Measurements from ENCODE around the gene SUPT20HL1. TPM values are rescaled to one million over a fixed set of nuclear protein-coding genes. Genes with fewer than 3 reads are reported as not detected.
A peak's percentile ranks its signal among the peaks of the same experiment; 100 is the strongest.

SUPT20HL1 gene
- total RNA-seq, 1 experiment from 2014 or later, result not detected

DNA sequence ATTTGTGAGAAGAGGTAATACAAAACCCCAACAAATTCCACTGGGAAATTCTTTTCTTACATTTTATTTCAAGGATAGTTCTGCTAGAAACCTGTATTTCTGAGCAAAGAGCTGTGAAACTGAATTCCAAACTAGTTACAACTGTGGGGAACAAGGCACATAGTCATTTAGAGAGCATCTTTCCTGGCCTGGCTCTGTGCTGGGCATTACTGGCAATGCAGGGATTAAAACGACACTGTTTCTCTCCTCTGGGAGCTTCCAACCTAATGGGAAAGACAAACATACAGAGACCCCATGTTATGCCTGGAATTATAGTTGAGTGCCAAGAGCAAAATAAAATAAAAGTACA lies 36.5 kb downstream of the SUPT20HL1 start:
- no peaks in the 10 kb centered on the region for H3K4me1 ChIP-seq (ENCODE audit: insufficient read depth, low read length)
- H4K20me1 ChIP-seq (ENCODE audit: low read length), result no peaks in the 10 kb centered on the region
- no peak overlapping the region for H3K4me3 ChIP-seq (ENCODE audit: low read length)
- no peak overlapping the region for H3K4me2 ChIP-seq (ENCODE audit: low read length)
- POLR2A ChIA-PET (ENCODE audit: unreplicated experiment), result no interaction called here
- H3K27ac ChIP-seq (ENCODE audit: low read length), result no peak overlapping the region
- no peak overlapping the region for H3K9ac ChIP-seq (ENCODE audit: low read length)
- no peak overlapping the region for H2AFZ ChIP-seq (ENCODE audit: low read length)
- no peaks in the 10 kb centered on the region for H3K9me2 ChIP-seq (replicated peaks; ENCODE audit: low read length)
- no TSS peak for BruUV-seq (replicated peaks)
- intact Hi-C loops (cut with micrococcal nuclease), result loop anchor here (1.0 to 2.0 kb wide), 3 partner anchors 97 to 138 kb away; no protein-coding TSS in a partner anchor
- DNase-seq (no peak), ATAC-seq (no peak)
- CTCF ChIA-PET, result interaction anchor here (0.6 kb wide), 1 partner anchor 102 kb away, joined by 3 read pairs; no protein-coding TSS in a partner anchor
- H3F3A ChIP-seq (ENCODE audit: low read length, unreplicated experiment), result no peaks in the 10 kb centered on the region
- no peaks in the 10 kb centered on the region for H3K36me3 ChIP-seq (ENCODE audit: low read depth, low read length)
- 0 out of 2 replicates have a peak, but pooled peaks cover 14% of the 10 kb centered on the region for H3K27me3 ChIP-seq (ENCODE audit: low read length)
- no peaks in the 10 kb centered on the region for H3K9me3 ChIP-seq (ENCODE audit: low read length)
- H3K79me2 ChIP-seq (ENCODE audit: low read length), result no peaks in the 10 kb centered on the region
- TF ChIP-seq EZH2phosphoT487 (IDR thresholded peaks at IDR 0.05; ENCODE audit: borderline replicate concordance, low read length) (no peak), EZH2 (IDR thresholded peaks at IDR 0.05; ENCODE audit: low read length, unreplicated experiment) (no peak)
- TF ChIP-seq, protein P1, sequence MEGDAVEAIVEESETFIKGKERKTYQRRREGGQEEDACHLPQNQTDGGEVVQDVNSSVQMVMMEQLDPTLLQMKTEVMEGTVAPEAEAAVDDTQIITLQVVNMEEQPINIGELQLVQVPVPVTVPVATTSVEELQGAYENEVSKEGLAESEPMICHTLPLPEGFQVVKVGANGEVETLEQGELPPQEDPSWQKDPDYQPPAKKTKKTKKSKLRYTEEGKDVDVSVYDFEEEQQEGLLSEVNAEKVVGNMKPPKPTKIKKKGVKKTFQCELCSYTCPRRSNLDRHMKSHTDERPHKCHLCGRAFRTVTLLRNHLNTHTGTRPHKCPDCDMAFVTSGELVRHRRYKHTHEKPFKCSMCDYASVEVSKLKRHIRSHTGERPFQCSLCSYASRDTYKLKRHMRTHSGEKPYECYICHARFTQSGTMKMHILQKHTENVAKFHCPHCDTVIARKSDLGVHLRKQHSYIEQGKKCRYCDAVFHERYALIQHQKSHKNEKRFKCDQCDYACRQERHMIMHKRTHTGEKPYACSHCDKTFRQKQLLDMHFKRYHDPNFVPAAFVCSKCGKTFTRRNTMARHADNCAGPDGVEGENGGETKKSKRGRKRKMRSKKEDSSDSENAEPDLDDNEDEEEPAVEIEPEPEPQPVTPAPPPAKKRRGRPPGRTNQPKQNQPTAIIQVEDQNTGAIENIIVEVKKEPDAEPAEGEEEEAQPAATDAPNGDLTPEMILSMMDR (conservative IDR thresholded peaks at IDR 0.05; ENCODE audit: low read depth, low read length), result no peak

DNA sequence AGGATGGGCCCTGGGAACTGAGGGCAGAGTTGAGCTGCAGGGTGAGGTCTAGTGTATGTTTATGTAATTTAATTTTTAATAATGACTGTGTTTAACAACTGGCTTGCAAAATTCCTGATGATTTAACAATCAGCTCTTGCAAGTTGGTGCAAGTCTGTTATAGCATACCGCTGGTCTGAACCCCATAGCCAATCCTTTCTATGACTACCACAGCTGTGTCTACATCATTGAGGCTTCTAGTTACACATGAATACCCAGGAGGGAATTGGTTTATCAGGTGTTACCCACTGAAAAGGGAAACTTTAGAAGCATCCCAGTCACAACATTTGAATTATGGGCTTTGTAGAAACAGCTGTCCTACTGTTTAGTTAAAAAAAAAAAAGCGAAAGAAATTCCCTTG lies 38.3 kb downstream of the SUPT20HL1 start:
- Histone ChIP-seq H3K9me2 (replicated peaks; ENCODE audit: low read length) (no peaks in the 10 kb centered on the region), H3K4me2 (ENCODE audit: low read length) (no peak overlapping the region), H3K4me1 (ENCODE audit: insufficient read depth, low read length) (no peaks in the 10 kb centered on the region), H3K9ac (ENCODE audit: low read length) (no peak overlapping the region), H3K36me3 (ENCODE audit: low read depth, low read length) (no peaks in the 10 kb centered on the region), H2AFZ (ENCODE audit: low read length) (no peak overlapping the region), H3K27ac (ENCODE audit: low read length) (no peak overlapping the region), H4K20me1 (ENCODE audit: low read length) (no peaks in the 10 kb centered on the region), H3K79me2 (ENCODE audit: low read length) (no peaks in the 10 kb centered on the region), H3K4me3 (ENCODE audit: low read length) (no peak overlapping the region), H3K27me3 (ENCODE audit: low read length) (0 out of 2 replicates have a peak, but pooled peaks cover 6% of the 10 kb centered on the region), H3F3A (ENCODE audit: low read length, unreplicated experiment) (no peaks in the 10 kb centered on the region), H3K9me3 (ENCODE audit: low read length) (no peaks in the 10 kb centered on the region)
- CTCF ChIA-PET, result no interaction called here
- BruUV-seq (replicated peaks), result no TSS peak
- ATAC-seq (no peak), DNase-seq (no peak)
- TF ChIP-seq, protein P1 (conservative IDR thresholded peaks at IDR 0.05; ENCODE audit: low read depth, low read length), result no peak
- TF ChIP-seq EZH2 (IDR thresholded peaks at IDR 0.05; ENCODE audit: low read length, unreplicated experiment), result no peak
- POLR2A ChIA-PET (ENCODE audit: unreplicated experiment), result no interaction called here
- intact Hi-C loops (cut with micrococcal nuclease), result no loop called here

DNA sequence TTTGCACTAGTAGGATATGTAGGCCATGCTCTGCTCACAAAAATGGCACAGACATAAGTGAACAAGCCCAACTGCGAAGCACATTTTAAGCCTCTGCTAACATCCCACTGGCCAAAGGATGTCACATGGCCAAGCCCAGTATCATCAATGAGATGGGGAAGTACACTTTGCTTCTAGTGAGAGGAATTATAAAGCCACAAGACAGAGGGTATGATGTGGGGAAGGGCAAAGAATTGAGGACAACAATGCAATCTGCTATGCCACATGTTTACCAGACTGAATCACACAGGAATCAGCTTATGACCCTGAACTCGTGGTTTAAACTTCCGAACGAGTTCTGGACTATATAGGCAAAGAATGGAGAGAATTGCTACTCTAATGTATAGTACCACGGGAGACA lies 39.1 kb downstream of the SUPT20HL1 start:
- H3K9me2 ChIP-seq (replicated peaks; ENCODE audit: low read length), result no peaks in the 10 kb centered on the region
- no peak overlapping the region for H3K4me3 ChIP-seq (ENCODE audit: low read length)
- intact Hi-C loops (cut with micrococcal nuclease), result no loop called here
- POLR2A ChIA-PET (ENCODE audit: unreplicated experiment), result no interaction called here
- CTCF ChIA-PET, result no interaction called here
- H3K27ac ChIP-seq (ENCODE audit: low read length), result no peak overlapping the region
- DNase-seq, result peak; percentile 6
- H3K36me3 ChIP-seq (ENCODE audit: low read depth, low read length), result no peaks in the 10 kb centered on the region
- H3K4me2 ChIP-seq (ENCODE audit: low read length), result no peak overlapping the region
- H3K9me3 ChIP-seq (ENCODE audit: low read length), result no peaks in the 10 kb centered on the region
- no TSS peak for BruUV-seq (replicated peaks)
- H3K4me1 ChIP-seq (ENCODE audit: insufficient read depth, low read length), result no peaks in the 10 kb centered on the region
- no peaks in the 10 kb centered on the region for H4K20me1 ChIP-seq (ENCODE audit: low read length)
- H3K27me3 ChIP-seq (ENCODE audit: low read length), result no peaks in the 10 kb centered on the region
- H3K79me2 ChIP-seq (ENCODE audit: low read length), result no peaks in the 10 kb centered on the region
- H3F3A ChIP-seq (ENCODE audit: low read length, unreplicated experiment), result no peaks in the 10 kb centered on the region
- ATAC-seq, result no peak
- TF ChIP-seq EZH2phosphoT487 (IDR thresholded peaks at IDR 0.05; ENCODE audit: borderline replicate concordance, low read length), result no peak
- no peak for TF ChIP-seq EZH2 (IDR thresholded peaks at IDR 0.05; ENCODE audit: low read length, unreplicated experiment)
- H3K9ac ChIP-seq (ENCODE audit: low read length), result no peak overlapping the region
- H2AFZ ChIP-seq (ENCODE audit: low read length), result no peak overlapping the region

All from PC-3 (cell line).